ENCODE results near the gene UFC1.
A peak's percentile ranks its signal among the peaks of the same experiment; 100 is the strongest.

The UFC1 gene

GRCh38 chr1:161172349-161172748 is 18.6 kb downstream of the UFC1 start:
- no peak for DNase-seq

GRCh38 chr1:161172776-161173376 is 19.1 kb downstream of the UFC1 start:
- DNase-seq: no peak

- no peak for DNase-seq
These were observed 19.9 kb downstream of the UFC1 start for GRCh38 chr1:161173711-161174110.

- DNase-seq: no peak
These were observed 21.1 kb downstream of the UFC1 start for GRCh38 chr1:161174911-161175310.

GRCh38 chr1:161175771-161176453 is 22.1 kb downstream of the UFC1 start:
- no peak for DNase-seq

- no peak for DNase-seq
These were observed 22.8 kb downstream of the UFC1 start for GRCh38 chr1:161176468-161177111.

- peak; percentile 90 for DNase-seq
These were observed 23.5 kb downstream of the UFC1 start, which contains the start of gene B4GALT3 for GRCh38 chr1:161177112-161177935. TSS of gene B4GALT3 (minus strand) at chr1:161177507. CDS start at chr1:161176060, 1,447 bp downstream.

GRCh38 chr1:161177936-161178244 is 24.1 kb downstream of the UFC1 start:
- no peak for DNase-seq

GRCh38 chr1:161179698-161180097 is 25.9 kb downstream of the UFC1 start:
- no peak for DNase-seq

- no peak for DNase-seq
These were observed 26.9 kb downstream of the UFC1 start for GRCh38 chr1:161180639-161181038.

- no peak for DNase-seq
These were observed 28.4 kb downstream of the UFC1 start for GRCh38 chr1:161182214-161182613.

- DNase-seq: peak; percentile 48
These were observed 31.5 kb downstream of the UFC1 start for GRCh38 chr1:161185282-161185682.

GRCh38 chr1:161185732-161186311 is 32.0 kb downstream of the UFC1 start:
- no peak for DNase-seq

GRCh38 chr1:161187311-161187710 is 33.5 kb downstream of the UFC1 start:
- no peak for DNase-seq

GRCh38 chr1:161188381-161188780 is 34.6 kb downstream of the UFC1 start:
- no peak for DNase-seq

- no peak for DNase-seq
These were observed 35.3 kb downstream of the UFC1 start for GRCh38 chr1:161189036-161189435.

- DNase-seq: no peak
These were observed 37.3 kb downstream of the UFC1 start for GRCh38 chr1:161190962-161191521.

GRCh38 chr1:161191971-161192370 is 38.2 kb downstream of the UFC1 start:
- DNase-seq: no peak

- peak; percentile 62 for DNase-seq
These were observed 39.0 kb downstream of the UFC1 start for GRCh38 chr1:161192476-161193465.

GRCh38 chr1:161193561-161194235 is 39.9 kb downstream of the UFC1 start:
- DNase-seq: no peak

GRCh38 chr1:161195171-161195570 is 41.4 kb downstream of the UFC1 start:
- no peak for DNase-seq

All from NCI-H1092 (cell line).